Stimulated activated CD4-positive, alpha-beta T cell treated with anti-CD3 and anti-CD28 coated beads, Interleukin-12 subunit alpha, Interleukin-12 subunit beta, amount 100 ng/mL, for 48 hours (primary cell): ENCODE measurements around the gene WWTR1.

Source experiments
- DNase-seq, 3 donors: peaks; one replicate each; pipeline ENCODE4 v3.0.0-alpha.2; 2020; ENCODE audit warnings: low read depth in 2 of 3, low spot score in 1 of 3

Gene WWTR1

DNA sequence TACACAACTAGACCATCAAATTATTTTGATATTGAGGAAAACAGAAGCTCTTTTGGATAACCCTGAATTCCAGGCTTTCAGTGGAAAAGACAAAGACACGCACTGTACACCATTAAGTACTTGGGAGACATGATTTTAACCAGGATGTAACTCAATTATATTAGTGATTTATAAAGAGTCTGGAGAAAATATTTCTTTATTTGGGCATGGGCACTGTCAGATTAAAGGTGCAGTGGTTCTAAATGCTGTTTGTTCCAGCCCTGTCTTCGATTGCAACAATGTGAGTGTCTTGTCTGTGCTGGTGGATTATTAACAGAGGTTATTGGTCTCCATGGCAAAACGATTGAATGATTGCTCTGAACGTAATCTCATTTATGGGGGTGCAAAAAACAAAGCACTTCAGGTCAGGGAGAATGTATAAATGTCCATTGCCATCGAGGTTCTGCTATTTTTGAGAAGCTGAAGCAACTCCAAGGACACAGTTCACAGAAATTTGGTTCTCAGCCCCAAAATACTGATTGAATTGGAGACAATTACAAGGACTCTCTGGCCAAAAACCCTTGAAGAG, 183.5 kb downstream of the WWTR1 start, which contains the start of gene TM4SF4:
TSS of gene TM4SF4 (plus strand) at position 448 of the 568 bp plus-strand sequence. CDS start 181 bp downstream, outside the sequence.
- no peak for DNase-seq

DNA sequence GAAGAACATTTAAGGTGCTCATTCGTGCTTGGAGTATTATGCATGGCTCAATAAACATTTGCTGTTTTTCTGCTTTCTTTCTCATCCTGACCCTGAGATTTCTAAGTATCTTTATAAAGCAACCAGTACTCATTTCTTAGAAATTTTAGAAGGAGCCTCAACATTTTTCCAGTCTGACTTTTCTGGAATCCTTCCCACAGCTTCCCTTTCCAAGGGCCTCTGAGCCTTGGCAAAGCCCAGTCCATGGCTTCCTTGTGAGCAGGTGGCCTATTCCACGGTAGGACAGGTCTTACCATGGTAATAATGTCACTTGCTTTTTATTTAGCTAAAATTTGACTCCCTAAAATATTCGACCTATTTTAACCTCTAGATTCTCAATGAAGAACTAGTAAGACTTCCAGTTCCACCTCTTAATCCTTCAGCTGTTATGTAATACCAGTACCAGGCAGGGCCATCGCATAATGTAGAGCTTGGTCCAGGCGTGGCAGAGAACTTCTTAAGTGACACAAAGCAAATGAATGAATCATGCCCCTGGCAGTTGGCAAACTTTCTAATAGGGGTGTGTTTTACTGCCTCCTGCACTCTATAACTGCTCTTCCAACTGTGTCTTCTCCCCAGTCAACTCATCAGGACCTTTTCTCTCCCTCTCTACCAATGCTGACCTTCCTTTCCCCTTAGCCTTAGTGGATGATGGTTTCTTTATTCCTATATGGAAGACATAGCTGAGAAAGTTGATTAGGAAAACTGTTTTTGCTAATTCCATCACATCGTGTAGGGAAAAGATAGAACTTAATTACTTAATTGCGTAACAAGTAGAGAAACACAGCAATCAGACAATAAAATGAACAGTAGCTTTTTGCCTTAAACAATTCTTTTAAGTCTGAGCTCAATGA, 184.2 kb downstream of the WWTR1 start:
- no peak for DNase-seq

DNA sequence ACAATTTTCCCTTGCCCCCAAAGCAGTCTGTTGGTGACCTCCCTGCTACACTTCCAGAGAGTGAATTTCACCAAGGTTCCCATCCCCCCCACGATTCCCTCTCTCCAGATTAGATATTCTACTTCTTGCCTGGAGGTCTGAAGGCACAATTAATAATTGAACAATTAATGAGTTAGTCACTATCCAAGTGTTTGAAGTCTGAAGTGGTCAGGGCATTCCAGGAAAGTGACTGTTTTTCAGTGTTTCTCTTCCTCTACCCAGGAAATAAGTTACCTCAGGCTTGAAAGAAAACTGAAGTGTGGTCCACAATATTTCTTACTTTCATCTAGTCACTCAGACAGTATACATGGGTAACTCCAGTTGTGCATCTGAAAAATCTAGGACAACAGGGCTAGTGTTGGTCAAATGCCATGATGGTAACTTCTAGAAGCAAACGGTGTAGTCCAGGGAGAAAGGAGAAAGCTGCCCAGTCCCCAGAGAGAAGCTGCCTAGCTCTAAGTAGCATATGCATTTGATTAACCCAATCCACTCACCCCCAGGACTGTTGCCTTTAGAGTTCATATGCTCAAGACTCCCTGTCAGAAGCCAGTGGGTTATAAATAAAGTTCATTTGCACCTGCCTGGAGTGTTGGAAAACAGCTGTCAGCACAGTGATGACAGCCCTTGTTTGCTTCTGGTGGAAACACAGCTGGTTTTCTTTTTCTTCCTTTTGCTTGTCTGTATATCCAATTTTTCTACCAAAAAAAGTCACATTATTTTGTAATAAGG, 185.6 kb downstream of the WWTR1 start:
- no peak for DNase-seq

DNA sequence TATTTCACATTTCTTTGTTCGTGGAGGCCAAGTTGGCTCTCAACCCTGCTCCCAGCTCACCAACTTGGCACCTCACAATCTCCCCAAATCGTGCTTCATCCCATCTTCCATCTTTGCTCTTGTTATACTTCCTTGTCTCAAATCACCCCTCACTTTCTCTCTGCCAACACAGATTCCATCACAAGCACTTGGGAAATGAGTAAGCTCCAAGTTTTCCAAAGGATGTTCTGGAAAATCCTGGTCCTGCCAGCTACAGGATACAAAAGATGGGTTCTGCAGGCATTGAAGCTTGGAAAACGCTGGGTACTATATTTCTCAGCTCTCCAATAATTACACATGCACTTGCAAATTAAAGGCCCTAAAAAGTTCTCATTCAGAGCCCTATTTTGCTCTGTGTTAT, 187.4 kb downstream of the WWTR1 start:
- DNase-seq = no peak

DNA sequence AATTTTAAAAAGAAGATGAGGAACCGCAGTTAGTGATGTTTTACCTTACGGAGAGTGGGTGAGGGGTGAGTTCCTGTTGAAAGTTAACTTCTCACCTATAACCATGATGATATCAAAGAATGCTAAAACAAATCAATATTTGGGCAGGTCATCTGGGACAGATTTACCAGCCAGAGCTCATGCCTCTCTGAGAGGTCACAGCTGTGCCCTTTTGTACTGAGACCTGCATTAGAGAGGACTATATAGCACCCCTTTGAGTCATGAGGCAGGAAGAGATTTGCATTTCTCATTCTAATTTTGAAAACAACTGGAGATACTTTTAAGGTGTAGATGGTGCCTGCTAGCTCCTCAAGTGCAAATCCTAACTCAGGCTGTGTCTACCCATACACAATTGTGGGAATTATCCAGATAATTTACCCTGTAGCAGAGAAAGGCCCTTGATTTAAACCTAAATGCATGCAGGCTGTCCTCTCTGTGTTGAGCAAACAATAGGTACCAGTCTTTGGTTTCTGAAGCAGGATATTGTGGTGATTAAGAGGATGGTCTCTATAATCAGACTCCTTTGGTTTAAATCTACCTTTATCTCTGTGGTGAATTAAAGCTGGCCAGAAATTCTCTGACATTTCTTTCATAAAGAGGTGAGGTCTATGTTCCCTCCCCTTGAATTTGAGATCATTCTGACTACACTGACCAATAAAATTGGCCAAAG, 189.2 kb downstream of the WWTR1 start:
- DNase-seq = no peak
